GM10248 (cell line): Measurements from ENCODE around the gene CAMK1D.

ENCODE experiments used
- CTCF ChIA-PET: fragments of 300-600 bp; sonication (Branson Sonifier 250); formaldehyde crosslinking; extraction: SDS; loops from one replicate; lab custom pipeline; 2021; ENCODE audit warnings: antibody characterized with exemption; lab: Yijun Ruan, JAX
- POLR2A ChIA-PET: fragments of 350-650 bp; sonication (Branson Sonifier 250); formaldehyde crosslinking; extraction: SDS; loops from one replicate; lab custom pipeline; 2020; ENCODE audit warnings: antibody characterized with exemption; lab: Yijun Ruan, JAX
- DNase-seq: peaks from one replicate; pipeline ENCODE4 v3.0.0; 2012; ENCODE audit errors: extremely low spot score
- CTCF ChIP-seq: IDR thresholded peaks from 2 replicates; pipeline ENCODE4 v1.5.1; 2012; ENCODE audit warnings: mild to moderate bottlenecking, low read depth; ENCODE audit errors: extremely low read depth, missing control alignments, control extremely low read depth

CAMK1D gene

DNA sequence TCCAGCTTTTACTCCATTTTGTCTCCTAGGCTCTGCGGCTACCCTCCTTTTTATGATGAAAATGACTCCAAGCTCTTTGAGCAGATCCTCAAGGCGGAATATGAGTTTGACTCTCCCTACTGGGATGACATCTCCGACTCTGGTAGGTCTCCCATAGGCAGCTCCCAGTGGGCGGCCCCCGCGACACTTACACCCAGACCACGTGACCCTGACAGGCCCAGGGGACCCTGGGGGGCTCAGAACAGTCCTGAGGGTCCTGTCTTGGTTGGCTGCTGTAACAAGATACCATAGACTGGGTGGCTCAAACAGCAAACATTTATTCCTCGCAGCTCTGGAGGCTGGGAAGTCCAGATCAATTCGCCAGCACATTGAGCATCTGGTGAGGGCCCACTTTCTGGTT is 464.8 kb downstream of the CAMK1D start:
- TF ChIP-seq CTCF: no peak
- ChIA-PET POLR2A (no interaction called here), CTCF (interaction anchor here (3.4 kb wide), 1 partner anchor 32 kb away, joined by 12 read pairs; no protein-coding TSS in a partner anchor)
- no peak for DNase-seq

GRCh38 chr10:12819071-12819470 is 469.7 kb downstream of the CAMK1D start:
- no peak for DNase-seq
- POLR2A ChIA-PET: no interaction called here
- CTCF ChIA-PET: interaction anchor here (1.6 kb wide), 1 partner anchor 28 kb away, joined by 3 read pairs; no protein-coding TSS in a partner anchor
- no peak for TF ChIP-seq CTCF

- CTCF ChIA-PET: interaction anchor here (1.6 kb wide), 1 partner anchor 28 kb away, joined by 3 read pairs; no protein-coding TSS in a partner anchor
- no peak for DNase-seq
- POLR2A ChIA-PET: no interaction called here
- TF ChIP-seq CTCF: no peak
These were observed 470.3 kb downstream of the CAMK1D start for GRCh38 chr10:12819656-12820055.

DNA sequence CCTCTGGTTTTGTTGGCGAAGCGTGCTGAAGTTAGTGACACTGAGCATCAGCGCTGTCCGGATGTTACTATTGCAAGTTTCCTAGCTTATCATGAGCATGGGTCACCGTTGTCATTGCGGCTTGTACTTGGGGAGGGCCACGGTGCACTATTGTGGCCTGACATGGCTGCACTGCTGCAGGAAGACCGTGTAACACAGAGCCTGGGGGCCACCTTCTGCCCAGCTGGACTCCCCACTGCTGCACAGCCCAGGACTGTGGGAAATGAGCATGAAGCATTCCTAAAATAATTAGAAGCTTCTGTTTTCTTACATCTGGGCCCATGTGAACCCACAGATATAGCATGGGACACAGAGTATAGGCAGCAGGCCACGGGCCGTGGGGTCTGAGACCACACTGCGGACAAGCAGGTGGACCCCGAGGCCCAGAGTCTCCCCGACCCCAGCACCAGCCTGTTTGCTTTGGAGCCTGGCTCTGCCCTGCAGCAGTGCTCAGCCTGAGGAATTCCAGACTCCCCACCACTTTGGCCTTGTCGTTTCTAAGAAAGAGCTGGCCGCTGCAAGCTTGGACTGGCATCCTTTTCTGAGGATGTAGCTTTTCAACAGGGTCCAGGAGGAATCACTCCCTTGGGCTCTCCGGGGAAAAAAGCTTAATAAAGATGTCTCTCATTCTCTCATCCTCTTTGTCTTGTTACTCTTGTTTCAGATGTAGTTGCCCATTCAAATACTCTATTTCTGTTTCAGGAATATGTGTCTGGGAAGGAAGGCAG is 473.0 kb downstream of the CAMK1D start:
- no peak for DNase-seq
- no peak for TF ChIP-seq CTCF
- ChIA-PET CTCF (interaction anchor here (1.6 kb wide), 1 partner anchor 11 kb away, joined by 4 read pairs; no protein-coding TSS in a partner anchor), POLR2A (no interaction called here)

DNA sequence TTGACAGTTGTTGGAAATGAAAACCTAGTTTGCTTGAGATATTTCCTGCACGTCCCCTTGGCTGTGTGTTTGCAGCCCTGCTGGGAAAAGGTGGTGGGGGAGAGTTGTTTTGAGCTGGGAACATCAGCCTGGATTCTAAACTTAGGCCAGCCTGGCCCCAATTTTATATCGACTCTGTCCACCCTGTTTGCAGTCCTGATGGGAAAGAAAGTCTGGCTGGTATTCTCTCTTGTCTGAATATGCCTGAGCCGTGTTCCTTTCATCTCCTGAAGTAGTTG is 473.5 kb downstream of the CAMK1D start:
- ChIA-PET POLR2A (no interaction called here), CTCF (interaction anchor here (1.6 kb wide), 1 partner anchor 10 kb away, joined by 4 read pairs; no protein-coding TSS in a partner anchor)
- no peak for TF ChIP-seq CTCF
- DNase-seq: no peak

DNA sequence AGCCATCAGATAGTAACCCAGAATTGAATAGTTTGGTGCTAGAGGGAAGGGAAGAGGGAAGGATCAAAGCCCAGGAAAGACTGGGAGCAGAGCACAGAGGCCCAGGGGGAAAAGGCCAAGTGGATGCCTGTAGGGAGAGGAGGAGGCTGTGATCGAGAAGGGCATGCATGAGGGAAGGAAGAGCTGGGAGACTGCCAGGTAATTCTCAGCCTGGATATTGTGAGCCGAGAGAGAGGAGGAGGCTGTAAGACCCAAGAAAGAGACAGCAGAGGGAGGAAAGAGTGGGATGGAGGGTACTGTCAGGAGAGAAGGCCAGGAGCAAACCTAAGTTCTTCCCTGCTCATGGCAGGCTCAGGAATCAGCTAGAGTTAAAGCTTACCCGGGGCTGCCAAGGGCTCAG is 474.0 kb downstream of the CAMK1D start:
- no peak for DNase-seq
- TF ChIP-seq CTCF: no peak
- ChIA-PET POLR2A (no interaction called here), CTCF (interaction anchor here (0.6 to 1.6 kb wide), 3 partner anchors 10 to 79 kb away, joined by 3 to 4 read pairs (median 3); no protein-coding TSS in a partner anchor)
